Measurements from ENCODE around the gene MPRIP. TPM values are rescaled to one million over a fixed set of nuclear protein-coding genes. Genes with fewer than 3 reads are reported as not detected.
"Not testable (repeated sequence)": the region's sequence is repeated elsewhere in the genome, so short reads cannot be mapped to it uniquely, and the experiment has no call there.

The MPRIP gene
- total RNA-seq, 2 donors from 2014 or later: 359 to 405 TPM

DNA sequence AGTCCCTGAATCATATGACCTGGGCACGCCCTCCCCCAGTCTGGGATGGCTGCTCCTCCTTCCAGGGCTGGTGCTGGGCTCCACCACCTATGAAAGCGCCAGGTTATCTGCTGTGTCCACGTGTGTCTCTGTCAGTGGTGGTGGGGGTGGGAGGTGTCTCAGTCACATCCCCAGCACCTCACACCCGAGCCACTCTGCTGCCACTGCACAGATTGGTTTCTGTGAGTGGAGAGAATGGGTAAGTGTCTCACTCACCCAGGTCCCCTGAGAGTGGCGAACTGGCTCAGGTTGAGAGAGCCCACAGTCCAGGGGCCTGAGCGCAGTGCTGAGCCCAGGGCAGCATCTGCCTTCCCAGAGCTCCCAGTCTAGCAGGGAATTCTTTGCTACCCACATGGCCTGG, 84.9 kb downstream of the MPRIP start:
- DNase-seq (ENCODE audit: low spot score): no peak
- intact Hi-C loops (cut with DNase I): loop anchor here in 1 of 2 donors (10.0 kb wide), 1 partner anchor 122 kb away; no protein-coding TSS in a partner anchor

DNA sequence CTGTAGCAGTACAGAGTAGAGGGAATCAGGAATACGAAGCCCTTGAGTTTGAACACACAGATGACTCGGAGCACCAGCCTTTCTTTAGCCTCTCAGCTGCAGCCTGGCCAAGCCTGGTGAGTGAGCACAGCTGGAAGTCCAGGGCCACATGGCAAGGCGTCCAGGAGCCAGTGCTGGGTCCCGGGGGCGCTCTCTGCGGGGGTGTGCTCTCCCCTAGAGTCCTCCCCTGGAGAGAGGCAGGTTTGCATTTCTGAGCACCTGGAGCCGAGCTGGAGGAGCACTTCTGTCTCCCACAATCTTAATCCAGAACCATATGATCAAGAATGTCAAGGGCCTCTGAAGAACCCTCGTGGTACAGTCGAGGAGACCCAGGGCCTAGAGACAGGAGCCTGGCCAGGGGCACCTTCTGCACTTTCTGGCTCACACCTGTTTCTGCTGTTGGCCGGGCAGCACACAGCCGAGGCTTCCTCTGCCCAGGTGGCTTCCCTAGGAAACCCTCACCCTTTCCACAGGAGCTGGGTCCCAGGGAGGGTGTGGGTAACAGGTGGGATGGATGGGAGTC, 85.6 kb downstream of the MPRIP start:
- no peak for DNase-seq (ENCODE audit: low spot score)
- intact Hi-C loops (cut with DNase I): loop anchor here in 1 of 2 donors (10.0 kb wide), 1 partner anchor 123 kb away; no protein-coding TSS in a partner anchor

DNA sequence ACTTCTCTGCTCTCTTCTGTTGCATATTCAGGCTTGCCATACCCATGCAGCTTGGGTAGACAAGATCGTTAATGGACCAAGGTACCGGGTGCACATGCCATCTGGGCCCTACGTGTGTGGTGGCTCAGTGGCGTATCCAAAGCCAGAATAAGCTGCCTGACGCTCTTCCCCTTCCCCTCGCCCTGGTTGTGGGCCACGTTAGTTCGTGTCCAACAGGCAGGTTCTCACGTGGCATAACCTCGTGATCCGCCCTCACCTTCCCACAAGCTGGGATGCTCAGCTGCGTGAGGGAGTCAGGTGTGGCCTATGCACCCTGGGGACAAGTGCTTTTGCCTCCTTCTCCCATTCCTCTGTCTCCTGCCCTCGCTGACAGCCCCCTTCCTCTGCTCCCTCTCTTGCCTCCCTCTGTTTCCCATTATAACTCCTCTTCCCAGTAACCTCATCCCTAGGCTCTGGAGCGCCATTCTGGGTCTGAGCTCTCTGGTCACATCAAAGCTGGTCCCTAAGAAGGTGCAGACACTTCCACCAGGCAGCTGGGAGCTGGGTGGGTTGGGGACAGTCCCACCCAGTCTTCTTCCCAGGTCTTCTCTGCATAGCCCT, 86.3 kb downstream of the MPRIP start:
- DNase-seq (ENCODE audit: low spot score): no peak
- intact Hi-C loops (cut with DNase I): loop anchor here in 1 of 2 donors (10.0 kb wide), 1 partner anchor 124 kb away; no protein-coding TSS in a partner anchor

DNA sequence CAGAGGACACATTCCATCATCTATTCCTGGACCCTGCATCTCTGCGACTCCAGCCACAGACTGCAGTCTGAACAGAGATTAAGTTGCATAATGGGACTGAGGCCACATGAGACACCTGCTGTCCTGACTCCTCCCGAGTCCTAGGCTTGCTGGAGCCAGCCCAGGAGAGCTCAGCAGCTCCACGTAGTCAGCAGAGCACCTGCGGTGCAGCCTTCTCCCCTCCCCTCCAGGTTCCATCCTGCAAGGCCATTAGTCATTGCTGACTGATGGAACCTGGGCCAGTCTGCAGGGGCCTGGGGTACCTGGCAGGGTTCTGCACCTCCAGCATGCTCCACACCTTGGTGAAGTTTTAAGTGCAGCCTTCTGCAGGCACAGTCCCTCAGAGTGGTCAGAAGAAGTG, 87.2 kb downstream of the MPRIP start:
- intact Hi-C loops (cut with DNase I): loop anchor here in 1 of 2 donors (10.0 kb wide), 1 partner anchor 125 kb away; no protein-coding TSS in a partner anchor
- no peak for DNase-seq (ENCODE audit: low spot score)

DNA sequence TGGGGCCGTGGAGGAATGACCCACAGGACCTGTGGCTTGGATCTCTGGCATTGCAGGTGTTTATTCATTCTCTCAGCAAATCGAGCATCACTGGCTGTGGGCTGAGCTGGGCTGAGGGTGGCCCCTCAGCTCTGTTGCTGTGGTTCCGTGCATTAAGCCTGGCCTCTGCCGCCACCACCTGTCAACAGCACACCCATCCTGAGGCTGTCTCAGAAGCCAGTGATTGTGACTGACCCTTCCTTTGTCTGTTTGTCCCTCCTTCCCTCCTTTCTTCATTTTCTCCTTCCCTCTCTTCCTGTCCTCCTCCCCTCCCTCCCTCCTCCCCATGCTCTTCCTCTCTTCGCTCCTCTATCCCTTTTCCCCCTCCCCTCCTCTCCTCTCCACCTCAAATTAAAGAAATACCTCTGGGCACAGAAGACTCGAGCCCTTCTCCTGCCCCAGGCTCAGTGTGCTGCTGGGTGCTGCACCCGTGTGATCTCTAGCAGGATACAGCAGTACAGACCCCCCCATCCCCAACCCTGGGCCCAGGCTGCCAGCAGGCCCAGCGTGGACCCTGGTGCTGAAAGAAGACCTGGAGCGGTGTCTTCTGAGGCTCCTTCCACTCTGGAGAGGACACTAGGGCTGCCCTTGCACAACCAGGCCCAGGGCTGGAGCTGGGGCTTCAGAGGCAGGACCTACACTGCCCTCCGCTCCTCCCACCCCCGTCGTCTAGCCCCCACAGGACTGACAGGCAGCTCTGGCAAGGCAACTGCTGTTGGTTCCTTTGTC, 88.0 kb downstream of the MPRIP start:
- intact Hi-C loops (cut with DNase I): no loop called here
- DNase-seq (ENCODE audit: low spot score): no peak

DNA sequence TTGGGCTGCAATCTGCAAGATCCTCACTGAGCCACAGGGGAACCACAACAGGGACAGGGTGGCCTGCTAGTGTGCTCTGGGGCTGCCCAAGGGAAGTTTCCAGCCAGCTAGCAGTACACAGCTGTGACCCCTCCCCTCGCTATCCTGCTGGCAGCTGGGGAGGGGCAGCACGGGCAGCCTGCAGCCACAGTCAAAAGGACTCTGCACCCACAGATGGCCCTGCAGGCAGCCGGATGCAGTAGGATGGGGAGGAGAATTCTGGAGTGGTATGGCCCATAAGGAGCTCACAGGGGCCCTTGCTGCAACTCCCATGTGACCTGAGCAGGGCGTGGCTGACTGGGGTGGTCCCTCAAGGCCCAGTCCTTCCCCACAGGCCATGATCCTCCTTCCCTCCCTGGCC, 89.6 kb downstream of the MPRIP start:
- intact Hi-C loops (cut with DNase I): no loop called here
- no peak for DNase-seq (ENCODE audit: low spot score)

DNA sequence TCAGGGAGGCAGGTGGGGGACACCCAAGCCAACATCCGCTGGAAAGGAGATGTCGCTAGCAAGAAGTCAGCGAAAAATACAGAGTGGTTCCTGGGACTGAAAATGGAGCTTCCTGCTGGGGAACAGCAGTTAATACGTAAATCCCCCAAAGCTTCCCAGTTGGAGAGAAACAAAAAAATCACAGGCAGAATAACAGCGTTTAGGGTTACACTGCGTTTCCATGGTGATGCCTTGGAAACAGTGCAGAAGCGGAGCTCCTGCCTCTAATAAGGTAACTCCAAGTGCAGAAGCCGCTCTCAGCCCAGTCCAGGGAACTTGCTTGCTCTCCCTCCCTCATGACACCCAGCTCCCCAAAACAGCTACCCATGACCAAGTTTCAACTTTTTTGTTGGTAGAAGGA, 90.5 kb downstream of the MPRIP start:
- intact Hi-C loops (cut with DNase I): no loop called here
- no peak for DNase-seq (ENCODE audit: low spot score)

DNA sequence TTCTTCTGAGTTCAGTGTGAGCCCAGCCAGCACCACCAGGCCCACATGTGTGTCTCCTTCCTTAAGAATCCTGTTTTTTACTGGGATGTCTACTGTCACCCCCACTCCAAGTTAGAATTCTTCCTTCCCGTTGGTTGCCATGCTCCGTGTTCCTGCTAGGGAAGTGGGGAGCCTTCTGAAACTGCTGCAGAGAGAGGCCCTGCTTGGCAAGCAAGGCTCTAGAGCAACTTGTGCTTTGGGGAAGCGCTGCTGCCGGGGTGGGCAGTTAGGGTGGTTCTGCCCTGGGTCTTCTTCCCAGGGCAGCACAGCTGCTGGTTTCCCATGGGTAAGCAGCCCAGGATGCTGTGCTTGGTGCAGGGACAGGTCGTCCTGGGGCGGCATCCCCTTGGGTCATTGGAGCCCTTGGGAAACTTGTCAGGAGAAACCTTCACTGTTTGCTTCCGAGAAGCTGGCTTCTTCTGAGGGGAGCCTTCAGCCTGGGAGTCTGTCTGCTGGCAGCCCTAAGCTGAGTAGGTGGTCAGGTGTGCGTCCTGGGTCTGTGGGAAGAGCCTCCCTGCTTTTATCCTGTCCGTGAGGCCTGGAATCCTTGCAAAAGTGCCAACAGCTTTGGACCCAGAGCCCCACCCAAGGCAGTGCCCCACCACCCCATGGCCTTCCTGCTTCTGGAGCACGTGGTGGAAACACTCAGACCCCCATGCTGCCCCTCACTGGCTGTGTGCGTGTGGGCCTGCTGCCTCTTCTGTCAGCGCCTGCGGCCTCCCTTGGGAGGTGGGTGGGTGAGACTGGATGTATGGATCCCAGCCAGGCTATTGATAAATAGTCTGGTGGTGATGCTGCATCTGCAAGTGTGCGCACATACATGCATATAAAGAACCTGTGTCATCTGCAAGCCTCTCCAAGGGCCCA, 92.0 kb downstream of the MPRIP start:
- DNase-seq (ENCODE audit: low spot score): no peak
- intact Hi-C loops (cut with DNase I): no loop called here

DNA sequence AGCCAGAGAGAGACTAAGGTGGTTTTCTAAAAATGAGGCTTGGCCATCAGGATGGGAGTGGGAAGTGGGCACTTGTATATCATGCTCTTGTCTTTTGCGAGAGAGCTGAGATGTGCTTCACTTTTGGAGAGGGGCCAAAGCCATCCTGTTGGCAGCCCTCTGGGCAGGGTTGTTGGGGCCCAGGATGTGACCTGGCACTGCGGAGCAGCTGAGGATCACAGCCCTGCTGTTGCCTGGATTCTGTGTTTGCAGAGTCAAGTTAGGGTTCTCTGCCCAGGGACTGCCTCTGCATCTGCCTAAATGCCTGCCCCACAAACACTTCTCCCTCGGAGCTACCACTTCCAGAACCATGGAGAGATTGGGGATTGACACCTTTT, 92.7 kb downstream of the MPRIP start:
- DNase-seq (ENCODE audit: low spot score): no peak
- intact Hi-C loops (cut with DNase I): no loop called here

DNA sequence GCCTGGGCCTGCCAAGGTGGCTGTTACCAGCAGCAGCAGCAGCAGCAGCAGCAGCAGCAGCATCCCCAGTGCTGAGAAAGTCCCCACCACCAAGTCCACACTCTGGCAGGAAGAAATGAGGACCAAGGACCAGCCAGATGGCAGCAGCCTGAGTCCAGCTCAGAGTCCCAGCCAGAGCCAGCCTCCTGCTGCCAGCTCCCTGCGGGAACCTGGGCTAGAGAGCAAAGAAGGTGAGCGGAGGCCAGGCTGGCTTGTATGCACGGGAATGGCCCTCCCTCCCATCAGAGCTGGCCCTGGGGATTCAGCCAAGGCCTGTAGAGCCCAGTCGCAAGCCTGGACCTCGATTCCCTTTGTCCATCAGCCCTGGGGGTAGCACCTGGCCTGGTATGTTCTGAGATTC, 94.0 kb downstream of the MPRIP start:
- intact Hi-C loops (cut with DNase I); DNase-seq (ENCODE audit: low spot score): not testable (repeated sequence)

DNA sequence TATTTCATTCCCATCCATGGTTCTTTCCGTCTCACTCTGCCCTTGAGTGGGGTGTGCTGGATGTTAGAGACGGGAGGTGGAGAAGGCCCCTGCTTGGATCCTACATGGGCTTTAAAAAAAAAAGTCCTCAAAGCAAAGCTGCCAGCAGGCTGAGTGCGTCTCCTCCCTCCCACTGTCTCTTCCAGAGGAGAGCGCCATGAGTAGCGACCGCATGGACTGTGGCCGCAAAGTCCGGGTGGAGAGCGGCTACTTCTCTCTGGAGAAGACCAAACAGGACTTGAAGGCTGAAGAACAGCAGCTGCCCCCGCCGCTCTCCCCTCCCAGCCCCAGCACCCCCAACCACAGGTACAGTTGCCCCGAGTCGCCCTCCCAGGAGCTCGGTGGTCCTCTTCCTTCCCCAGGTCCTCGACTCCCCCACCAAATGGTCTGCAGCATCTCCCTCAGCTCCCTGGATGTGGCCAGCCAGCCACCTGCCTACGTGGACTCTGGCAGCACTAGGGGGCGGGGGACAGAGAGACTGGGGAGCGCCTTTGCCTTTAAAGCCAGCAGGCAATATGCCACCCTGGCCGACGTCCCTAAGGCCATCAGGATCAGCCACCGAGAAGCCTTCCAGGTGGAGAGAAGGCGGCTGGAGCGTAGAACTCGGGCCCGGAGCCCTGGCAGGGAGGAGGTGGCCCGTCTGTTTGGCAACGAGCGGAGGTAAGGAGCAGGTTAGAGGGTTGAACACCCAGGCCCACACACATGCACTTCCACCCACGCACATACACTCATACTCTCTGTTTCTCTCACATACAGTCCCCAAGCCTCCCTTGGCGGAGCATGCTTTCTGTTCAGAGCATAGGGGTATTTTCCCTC, 95.7 kb downstream of the MPRIP start:
- no peak for DNase-seq (ENCODE audit: low spot score)
- intact Hi-C loops (cut with DNase I): no loop called here

DNA sequence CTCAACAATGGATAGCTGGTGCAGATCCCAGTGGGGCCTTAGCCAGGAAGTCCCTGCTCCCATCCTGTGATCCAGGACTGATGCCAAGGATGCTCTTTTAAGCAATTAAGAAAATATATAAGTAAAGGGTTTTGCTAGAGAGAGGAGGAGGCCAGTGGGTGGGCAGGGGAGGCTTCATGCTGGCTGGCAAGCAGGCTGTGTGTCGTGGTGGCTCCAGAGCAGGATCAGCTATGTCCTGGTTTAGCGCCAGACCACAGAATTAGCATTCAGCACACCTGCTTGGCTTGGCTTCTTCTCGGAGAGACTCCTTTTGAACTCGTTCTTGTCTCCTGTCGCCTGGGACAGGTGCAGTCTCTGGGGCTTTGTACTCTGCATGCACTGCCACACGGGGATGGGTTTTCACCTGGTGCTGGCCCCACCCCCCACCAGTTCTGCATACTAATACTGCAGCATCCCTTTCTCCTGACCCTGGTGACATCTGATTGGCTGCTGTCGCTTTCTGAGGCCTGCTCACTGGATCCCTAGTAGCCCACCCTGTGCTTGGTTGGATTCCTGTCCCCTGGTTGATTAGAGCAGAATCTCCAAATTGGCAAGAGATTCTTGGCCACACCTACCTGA, 97.8 kb downstream of the MPRIP start:
- DNase-seq (ENCODE audit: low spot score): no peak
- intact Hi-C loops (cut with DNase I): no loop called here

DNA sequence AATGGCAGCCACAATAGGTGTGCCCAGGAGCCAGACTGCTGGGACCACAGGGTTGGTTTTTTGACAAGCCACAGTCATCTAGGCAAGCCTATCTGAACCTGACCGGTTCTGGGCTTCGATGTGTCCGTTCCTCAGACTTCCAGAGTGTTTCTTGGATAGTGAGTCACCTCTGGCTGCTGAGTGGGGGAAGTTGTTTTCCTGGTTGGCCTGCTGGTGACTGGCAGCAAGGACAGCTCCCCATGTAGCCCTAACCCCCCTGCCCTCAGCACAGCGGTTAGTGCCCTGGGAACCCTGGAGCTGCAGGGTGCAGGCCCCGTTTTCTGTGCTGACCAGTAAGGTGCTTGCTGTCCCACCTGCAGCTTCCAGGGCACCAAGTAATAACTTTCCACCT, 98.3 kb downstream of the MPRIP start:
- no peak for DNase-seq (ENCODE audit: low spot score)
- intact Hi-C loops (cut with DNase I): no loop called here

DNA sequence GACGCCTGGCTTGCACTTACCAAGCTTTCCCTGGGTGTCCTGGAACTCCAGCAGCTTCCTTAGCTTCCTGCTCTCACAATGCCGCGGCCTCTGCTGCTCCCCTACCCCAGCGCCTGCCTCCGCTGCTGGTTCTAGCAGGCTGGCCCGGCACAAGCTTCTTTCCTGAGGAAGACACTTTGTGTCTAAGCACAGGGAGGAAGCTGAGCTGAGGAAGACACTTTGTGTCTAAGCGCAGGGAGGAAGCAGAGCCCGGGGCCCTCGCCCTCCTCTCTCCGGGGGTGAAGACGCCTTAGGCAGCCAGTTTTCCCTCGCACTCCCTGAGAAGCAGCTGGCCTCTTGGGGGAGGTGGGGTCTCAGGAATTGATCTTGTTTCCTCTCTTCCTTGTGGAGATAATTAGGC, 99.0 kb downstream of the MPRIP start:
- no peak for DNase-seq (ENCODE audit: low spot score)
- intact Hi-C loops (cut with DNase I): no loop called here

DNA sequence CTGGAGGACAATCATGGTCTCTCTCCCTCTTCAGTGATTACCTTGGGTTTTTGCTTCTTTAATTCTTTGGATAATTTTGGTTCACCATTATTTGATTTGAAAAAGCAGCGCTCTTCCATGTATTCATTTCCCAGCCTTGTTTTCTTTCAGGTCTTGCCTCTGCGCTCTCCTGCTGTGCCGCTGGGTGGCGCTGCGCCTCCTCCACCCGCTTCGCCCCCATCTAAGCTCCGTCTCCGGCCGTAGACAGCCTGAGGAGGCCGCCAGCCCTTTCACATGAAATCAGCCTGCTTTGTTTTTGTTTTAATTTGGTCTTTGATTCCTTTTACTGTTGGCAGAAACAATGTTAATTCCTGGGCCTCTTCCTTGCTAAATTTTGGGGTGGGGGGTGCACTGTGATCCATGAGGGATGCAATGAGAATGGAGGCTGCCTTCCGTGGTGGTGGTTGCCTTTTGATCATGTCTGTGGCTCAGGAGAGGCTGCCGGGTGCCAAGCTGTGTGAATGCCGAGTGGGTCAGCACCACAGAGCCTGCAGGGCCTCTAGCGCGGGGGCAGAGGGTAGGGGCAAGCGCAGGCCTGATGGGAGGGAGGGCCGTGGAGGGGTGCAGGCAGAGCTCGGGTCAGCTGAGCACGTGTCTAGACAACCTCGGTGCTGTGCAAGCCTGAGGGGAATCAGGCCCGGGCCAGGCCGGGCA, 99.7 kb downstream of the MPRIP start:
- DNase-seq (ENCODE audit: low spot score): no peak
- intact Hi-C loops (cut with DNase I): no loop called here

DNA sequence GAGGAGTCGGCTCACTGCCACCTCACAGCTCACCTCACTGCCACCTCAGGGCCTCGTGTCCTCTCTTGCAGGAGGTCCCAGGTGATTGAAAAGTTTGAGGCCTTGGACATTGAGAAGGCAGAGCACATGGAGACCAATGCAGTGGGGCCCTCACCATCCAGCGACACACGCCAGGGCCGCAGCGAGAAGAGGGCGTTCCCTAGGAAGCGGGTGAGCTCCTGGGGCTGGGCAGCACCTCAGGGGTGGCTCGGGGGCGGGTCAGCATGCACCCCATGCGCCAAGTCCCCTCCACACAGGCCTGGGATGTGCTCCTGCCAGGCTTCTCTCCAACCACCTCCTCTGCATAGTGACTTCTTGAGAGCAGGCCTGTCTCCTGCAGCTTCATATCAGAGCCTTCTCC, 100.3 kb downstream of the MPRIP start:
- intact Hi-C loops (cut with DNase I): no loop called here
- DNase-seq (ENCODE audit: low spot score): no peak

DNA sequence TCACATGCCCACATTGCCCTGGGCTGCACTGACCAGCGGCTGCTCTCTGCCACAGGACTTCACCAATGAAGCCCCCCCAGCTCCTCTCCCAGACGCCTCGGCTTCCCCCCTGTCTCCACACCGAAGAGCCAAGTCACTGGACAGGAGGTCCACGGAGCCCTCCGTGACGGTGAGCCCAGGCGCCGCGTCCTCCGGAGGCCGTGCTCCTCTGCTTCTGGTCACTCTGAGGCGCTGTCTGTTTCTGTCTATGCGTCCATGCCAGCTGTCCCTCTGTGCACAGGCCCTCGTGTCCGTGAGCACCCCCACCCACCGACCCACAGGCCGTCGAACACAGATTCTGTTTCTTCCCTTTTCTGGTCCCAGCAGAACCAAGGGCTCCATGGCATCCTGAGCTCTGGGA, 101.2 kb downstream of the MPRIP start:
- intact Hi-C loops (cut with DNase I): no loop called here
- DNase-seq (ENCODE audit: low spot score): no peak

DNA sequence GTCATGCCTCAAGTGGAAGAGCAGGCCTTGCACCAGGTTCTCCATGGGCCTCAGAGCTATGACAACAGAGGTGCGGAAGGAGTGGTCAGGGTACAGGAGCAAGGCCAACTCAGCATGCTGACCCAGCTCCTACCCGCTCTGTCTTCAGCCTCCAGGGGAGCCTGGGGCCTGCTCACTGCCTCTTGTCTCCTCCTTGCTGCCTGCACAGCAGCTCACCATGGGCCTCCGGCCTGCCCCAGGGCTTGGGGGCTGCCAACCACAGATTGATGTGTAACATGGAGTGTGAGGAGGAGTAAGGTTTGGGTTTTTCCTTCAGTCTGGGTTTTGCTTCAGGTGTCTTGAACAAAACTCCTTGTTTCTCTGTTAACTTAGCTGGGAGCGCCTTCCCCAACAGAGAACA, 101.8 kb downstream of the MPRIP start:
- no peak for DNase-seq (ENCODE audit: low spot score)
- intact Hi-C loops (cut with DNase I): no loop called here
